Trophoblast cell (in vitro differentiated cells and primary cell): ENCODE data around the gene CD44.
A peak's percentile ranks its signal among the peaks of the same experiment; 100 is the strongest.

Source experiments
- DNase-seq, 2 donors: peaks; one replicate each; pipeline ENCODE4 v3.0.0-alpha.2; 2016
- H2AFZ ChIP-seq: 2 replicates; pipeline ENCODE4 v1.6.1; 2013; ENCODE audit warnings: low read length, moderate library complexity, mild to moderate bottlenecking; ENCODE audit not compliant: insufficient read depth, poor library complexity
- H2AK5ac ChIP-seq: 2 replicates; pipeline ENCODE4 v1.6.1; 2013; ENCODE audit warnings: mild to moderate bottlenecking, low read length
- H2BK120ac ChIP-seq: 2 replicates; pipeline ENCODE4 v1.6.1; 2013; ENCODE audit warnings: low read length, mild to moderate bottlenecking, moderate library complexity; ENCODE audit not compliant: insufficient read depth, poor library complexity
- H2BK12ac ChIP-seq: 2 replicates; pipeline ENCODE4 v1.6.1; 2013; ENCODE audit warnings: mild to moderate bottlenecking, low read length, moderate library complexity
- H2BK5ac ChIP-seq: 2 replicates; pipeline ENCODE4 v1.6.1; 2013; ENCODE audit warnings: low read length, low read depth, moderate library complexity, mild to moderate bottlenecking; ENCODE audit not compliant: poor library complexity
- H3K14ac ChIP-seq: 2 replicates; pipeline ENCODE4 v1.6.1; 2013; ENCODE audit warnings: mild to moderate bottlenecking, low read length
- H3K18ac ChIP-seq: 2 replicates; pipeline ENCODE4 v1.6.1; 2013; ENCODE audit warnings: mild to moderate bottlenecking, low read length
- H3K23ac ChIP-seq: 2 replicates; pipeline ENCODE4 v1.6.1; 2013; ENCODE audit warnings: low read length
- H3K27ac ChIP-seq: 2 replicates; pipeline ENCODE4 v1.5.1; 2013; ENCODE audit warnings: low read depth, mild to moderate bottlenecking, inconsistent platforms, low read length, moderate library complexity
- H3K27me3 ChIP-seq: 2 replicates; pipeline ENCODE4 v1.6.1; 2013; ENCODE audit warnings: inconsistent platforms, mild to moderate bottlenecking, low read length, moderate library complexity; ENCODE audit not compliant: insufficient read depth
- H3K36me3 ChIP-seq, 2 experiments: 1 replicate in 1 of 2; 2 replicates in 1 of 2; pipeline ENCODE4 v1.6.1; 2013; ENCODE audit warnings: low read length in 2 of 2, mild to moderate bottlenecking in 2 of 2, moderate library complexity in 1 of 2; ENCODE audit not compliant: insufficient read depth in 2 of 2, control insufficient read depth in 1 of 2
- H3K4ac ChIP-seq: 2 replicates; pipeline ENCODE4 v1.6.1; 2013; ENCODE audit warnings: low read depth, mild to moderate bottlenecking, low read length, moderate library complexity
- H3K4me1 ChIP-seq, 2 experiments: 1 replicate in 1 of 2; 2 replicates in 1 of 2; pipeline ENCODE4 v1.6.1; 2013; ENCODE audit warnings: low read length in 2 of 2, mild to moderate bottlenecking in 2 of 2, moderate library complexity in 1 of 2; ENCODE audit not compliant: insufficient read depth in 2 of 2, control insufficient read depth in 1 of 2
- H3K4me2 ChIP-seq: 2 replicates; pipeline ENCODE4 v1.6.1; 2013; ENCODE audit warnings: inconsistent platforms, mild to moderate bottlenecking, low read length, moderate library complexity
- H3K4me3 ChIP-seq: 2 replicates; pipeline ENCODE4 v1.5.1; 2013; ENCODE audit warnings: mild to moderate bottlenecking, low read depth, low read length, inconsistent platforms
- H3K79me1 ChIP-seq: one replicate; pipeline ENCODE4 v1.6.1; 2013; ENCODE audit warnings: low read length
- H3K79me2 ChIP-seq: 2 replicates; pipeline ENCODE4 v1.6.1; 2013; ENCODE audit warnings: low read length, mild to moderate bottlenecking; ENCODE audit not compliant: control insufficient read depth, insufficient read depth, poor library complexity
- H3K9ac ChIP-seq: 2 replicates; pipeline ENCODE4 v1.6.1; 2013; ENCODE audit warnings: mild to moderate bottlenecking, low read length
- H3K9me3 ChIP-seq: 2 replicates; pipeline ENCODE4 v1.6.1; 2013; ENCODE audit warnings: low read depth, mild to moderate bottlenecking, control low read depth, inconsistent platforms, low read length; ENCODE audit not compliant: insufficient read depth
- H4K12ac ChIP-seq: 2 replicates; pipeline ENCODE4 v1.6.1; 2013; ENCODE audit warnings: low read depth, mild to moderate bottlenecking, low read length, moderate library complexity
- H4K8ac ChIP-seq: 2 replicates; pipeline ENCODE4 v1.6.1; 2013; ENCODE audit warnings: low read depth, mild to moderate bottlenecking, low read length, moderate library complexity
- H4K91ac ChIP-seq: one replicate; pipeline ENCODE4 v1.6.1; 2013; ENCODE audit warnings: low read depth, mild to moderate bottlenecking, low read length, moderate library complexity
- WGBS: extraction: QIAGEN DNeasy Blood & Tissue Kit; methylation state at CpG from one replicate; pipeline ENCODE4 v1.1.7; 2013; ENCODE audit warnings: missing lambda C conversion rate; ENCODE audit not compliant: insufficient read length, insufficient coverage; ENCODE audit errors: extremely low coverage; 5-methylcytosine and 5-hydroxymethylcytosine counted together

CD44 gene

GRCh38 chr11:35100013-35100383 lies 39.0 kb upstream of the CD44 start:
- peak in 1 of 2 donors; percentile 59 for DNase-seq
- Histone ChIP-seq H3K18ac (no peak overlapping the region), H2BK12ac (no peak overlapping the region), H4K12ac (no peak overlapping the region), H3K4me3 (no peak overlapping the region), H3K27me3 (no peaks in the 10 kb centered on the region), H2BK120ac (no peak overlapping the region), H4K8ac (no peak overlapping the region), H3K27ac (no peak overlapping the region), H3K4me2 (no peak overlapping the region), H3K79me1 (peaks cover 3% of the 10 kb centered on the region), H2AK5ac (no peak overlapping the region), H3K23ac (no peak overlapping the region), H2AFZ (no peak overlapping the region), H3K4ac (no peak overlapping the region), H3K36me3 (no peaks in the 10 kb centered on the region), H3K4me1 (peaks cover 0 to 5% of the 10 kb centered on the region in 2 experiments), H2BK5ac (no peak overlapping the region), H3K79me2 (no peaks in the 10 kb centered on the region), H3K14ac (no peak overlapping the region), H4K91ac (no peak overlapping the region), H3K9me3 (no peaks in the 10 kb centered on the region), H3K9ac (no peak overlapping the region)
- no CpG with 5 or more reads among the region's 6 CpGs for WGBS

GRCh38 chr11:35101223-35101622 lies 37.7 kb upstream of the CD44 start:
- H4K91ac ChIP-seq: no peak overlapping the region
- H3K18ac ChIP-seq: no peak overlapping the region
- no peak overlapping the region for H2AFZ ChIP-seq
- H3K4me1 ChIP-seq: peaks cover 0 to 5% of the 10 kb centered on the region in 2 experiments
- no peak overlapping the region for H4K12ac ChIP-seq
- no peaks in the 10 kb centered on the region for H3K36me3 ChIP-seq
- no peak overlapping the region for H2BK12ac ChIP-seq
- H3K9me3 ChIP-seq: no peaks in the 10 kb centered on the region
- H3K9ac ChIP-seq: no peak overlapping the region
- H3K79me2 ChIP-seq: no peaks in the 10 kb centered on the region
- WGBS: no CpG with 5 or more reads among the region's 3 CpGs
- H3K79me1 ChIP-seq: peaks cover 3% of the 10 kb centered on the region
- no peak overlapping the region for H3K4me3 ChIP-seq
- DNase-seq: no peak
- H3K4me2 ChIP-seq: no peak overlapping the region
- H3K14ac ChIP-seq: no peak overlapping the region
- no peak overlapping the region for H2BK120ac ChIP-seq
- no peak overlapping the region for H3K23ac ChIP-seq
- no peak overlapping the region for H2AK5ac ChIP-seq
- no peak overlapping the region for H3K4ac ChIP-seq
- no peak overlapping the region for H2BK5ac ChIP-seq
- no peak overlapping the region for H3K27ac ChIP-seq
- peaks cover 4% of the 10 kb centered on the region for H3K27me3 ChIP-seq
- H4K8ac ChIP-seq: no peak overlapping the region

- no peak overlapping the region for H2AK5ac ChIP-seq
- no peak overlapping the region for H4K8ac ChIP-seq
- no peaks in the 10 kb centered on the region for H3K9me3 ChIP-seq
- H3K9ac ChIP-seq: no peak overlapping the region
- no peak overlapping the region for H2BK12ac ChIP-seq
- H3K23ac ChIP-seq: no peak overlapping the region
- H3K79me2 ChIP-seq: no peaks in the 10 kb centered on the region
- H4K91ac ChIP-seq: no peak overlapping the region
- no peaks in the 10 kb centered on the region for H3K36me3 ChIP-seq
- H3K4ac ChIP-seq: no peak overlapping the region
- H3K18ac ChIP-seq: no peak overlapping the region
- no peak overlapping the region for H2BK5ac ChIP-seq
- no peak overlapping the region for H2AFZ ChIP-seq
- no CpG with 5 or more reads among the region's 2 CpGs for WGBS
- peaks cover 3% of the 10 kb centered on the region for H3K79me1 ChIP-seq
- peaks cover 0 to 5% of the 10 kb centered on the region in 2 experiments for H3K4me1 ChIP-seq
- no peak overlapping the region for H2BK120ac ChIP-seq
- no peak overlapping the region for H3K14ac ChIP-seq
- H3K27me3 ChIP-seq: peaks cover 6% of the 10 kb centered on the region
- H3K4me3 ChIP-seq: no peak overlapping the region
- no peak overlapping the region for H3K27ac ChIP-seq
- no peak overlapping the region for H3K4me2 ChIP-seq
- DNase-seq: no peak
- H4K12ac ChIP-seq: no peak overlapping the region
Observed at GRCh38 chr11:35102267-35102666, 36.7 kb upstream of the CD44 start.

GRCh38 chr11:35103366-35104208 lies 35.4 kb upstream of the CD44 start:
- no peak overlapping the region for H2BK5ac ChIP-seq
- H3K4me1 ChIP-seq: peaks cover 0 to 5% of the 10 kb centered on the region in 2 experiments
- H2BK12ac ChIP-seq: no peak overlapping the region
- no peak overlapping the region for H2AFZ ChIP-seq
- no peaks in the 10 kb centered on the region for H3K9me3 ChIP-seq
- no peaks in the 10 kb centered on the region for H3K36me3 ChIP-seq
- no peak overlapping the region for H3K27ac ChIP-seq
- H3K4ac ChIP-seq: no peak overlapping the region
- no peak overlapping the region for H3K23ac ChIP-seq
- H3K4me2 ChIP-seq: no peak overlapping the region
- H3K14ac ChIP-seq: no peak overlapping the region
- DNase-seq: no peak
- no peak overlapping the region for H3K9ac ChIP-seq
- H4K91ac ChIP-seq: no peak overlapping the region
- peaks cover 6% of the 10 kb centered on the region for H3K27me3 ChIP-seq
- no peak overlapping the region for H4K8ac ChIP-seq
- peaks cover 3% of the 10 kb centered on the region for H3K79me1 ChIP-seq
- no peak overlapping the region for H3K18ac ChIP-seq
- no CpG with 5 or more reads among the region's 6 CpGs for WGBS
- no peak overlapping the region for H2AK5ac ChIP-seq
- H3K4me3 ChIP-seq: no peak overlapping the region
- no peak overlapping the region for H4K12ac ChIP-seq
- no peaks in the 10 kb centered on the region for H3K79me2 ChIP-seq
- H2BK120ac ChIP-seq: no peak overlapping the region
